Liver (tissue), 3 donors: ENCODE results near the gene PCNX2.

Experiments
- EGR1 ChIP-seq, 2 donors: IDR thresholded peaks; 2 replicates each; pipeline ENCODE4 v1.6.1; 2016 to 2018; ENCODE audit warnings: antibody characterized with exemption in 2 of 2, low read depth in 2 of 2
- TF ChIP-seq, protein P1 (sequence below): IDR thresholded peaks from 2 replicates; pipeline ENCODE4 v1.6.1; 2016; ENCODE audit warnings: antibody characterized with exemption
- TF ChIP-seq, protein P2 (sequence below): fragments of 150-350 bp; IDR thresholded peaks from 2 replicates; pipeline ENCODE4 v1.5.1; 2017; ENCODE audit warnings: improper control_type of control experiment, low read depth, low read length; ENCODE audit not compliant: missing input control
- TF ChIP-seq, protein P3 (sequence below): IDR thresholded peaks from 2 replicates; pipeline ENCODE4 v1.6.1; 2016; ENCODE audit warnings: antibody characterized with exemption, mild to moderate bottlenecking
- TF ChIP-seq, protein P4 (sequence below): IDR thresholded peaks from 2 replicates; pipeline ENCODE4 v1.6.1; 2016; ENCODE audit warnings: antibody characterized with exemption
- donor health status: healthy.
- donor health status: healthy.

DNA sequence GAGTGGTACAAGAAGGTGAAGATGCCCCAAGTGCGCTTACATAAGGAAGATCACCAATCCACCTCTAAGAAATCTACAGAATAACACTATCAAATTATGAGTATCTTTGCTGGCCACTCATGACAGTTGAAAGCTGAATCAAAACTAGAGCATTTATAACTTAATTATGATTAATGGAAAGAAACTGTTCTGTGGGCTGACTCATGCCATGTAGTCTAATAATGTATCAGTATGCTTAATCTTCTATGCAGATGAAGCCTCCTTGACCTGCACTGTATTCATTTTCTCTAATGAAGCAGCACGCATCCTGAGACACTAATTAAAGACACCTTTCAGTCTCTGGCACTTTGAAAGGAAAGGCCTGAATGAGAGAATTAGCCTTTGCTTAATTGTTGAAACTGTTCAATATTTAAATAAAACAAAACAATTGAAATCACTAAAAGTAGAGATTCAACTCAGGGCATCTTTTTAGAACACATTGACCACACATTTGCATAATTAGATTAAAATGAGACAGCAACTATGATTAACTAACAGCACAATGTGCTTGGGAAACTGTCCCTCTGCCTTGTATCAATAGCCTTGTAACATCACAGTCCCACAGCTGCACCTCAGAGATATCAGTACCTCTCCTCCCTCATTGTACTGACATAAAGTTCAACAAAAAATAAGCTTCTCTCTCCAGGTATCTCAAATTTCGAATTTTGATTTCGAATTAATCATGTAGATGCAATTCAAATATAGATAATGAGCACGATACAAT lies 239.5 kb downstream of the PCNX2 start:
- TF ChIP-seq, protein P1, sequence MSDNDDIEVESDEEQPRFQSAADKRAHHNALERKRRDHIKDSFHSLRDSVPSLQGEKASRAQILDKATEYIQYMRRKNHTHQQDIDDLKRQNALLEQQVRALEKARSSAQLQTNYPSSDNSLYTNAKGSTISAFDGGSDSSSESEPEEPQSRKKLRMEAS: no peak
- TF ChIP-seq, protein P2, sequence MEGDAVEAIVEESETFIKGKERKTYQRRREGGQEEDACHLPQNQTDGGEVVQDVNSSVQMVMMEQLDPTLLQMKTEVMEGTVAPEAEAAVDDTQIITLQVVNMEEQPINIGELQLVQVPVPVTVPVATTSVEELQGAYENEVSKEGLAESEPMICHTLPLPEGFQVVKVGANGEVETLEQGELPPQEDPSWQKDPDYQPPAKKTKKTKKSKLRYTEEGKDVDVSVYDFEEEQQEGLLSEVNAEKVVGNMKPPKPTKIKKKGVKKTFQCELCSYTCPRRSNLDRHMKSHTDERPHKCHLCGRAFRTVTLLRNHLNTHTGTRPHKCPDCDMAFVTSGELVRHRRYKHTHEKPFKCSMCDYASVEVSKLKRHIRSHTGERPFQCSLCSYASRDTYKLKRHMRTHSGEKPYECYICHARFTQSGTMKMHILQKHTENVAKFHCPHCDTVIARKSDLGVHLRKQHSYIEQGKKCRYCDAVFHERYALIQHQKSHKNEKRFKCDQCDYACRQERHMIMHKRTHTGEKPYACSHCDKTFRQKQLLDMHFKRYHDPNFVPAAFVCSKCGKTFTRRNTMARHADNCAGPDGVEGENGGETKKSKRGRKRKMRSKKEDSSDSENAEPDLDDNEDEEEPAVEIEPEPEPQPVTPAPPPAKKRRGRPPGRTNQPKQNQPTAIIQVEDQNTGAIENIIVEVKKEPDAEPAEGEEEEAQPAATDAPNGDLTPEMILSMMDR: no peak
- TF ChIP-seq EGR1 (IDR thresholded peaks at IDR 0.05; ENCODE audit: low read depth in 2 of 2): no peak
- TF ChIP-seq, protein P3, sequence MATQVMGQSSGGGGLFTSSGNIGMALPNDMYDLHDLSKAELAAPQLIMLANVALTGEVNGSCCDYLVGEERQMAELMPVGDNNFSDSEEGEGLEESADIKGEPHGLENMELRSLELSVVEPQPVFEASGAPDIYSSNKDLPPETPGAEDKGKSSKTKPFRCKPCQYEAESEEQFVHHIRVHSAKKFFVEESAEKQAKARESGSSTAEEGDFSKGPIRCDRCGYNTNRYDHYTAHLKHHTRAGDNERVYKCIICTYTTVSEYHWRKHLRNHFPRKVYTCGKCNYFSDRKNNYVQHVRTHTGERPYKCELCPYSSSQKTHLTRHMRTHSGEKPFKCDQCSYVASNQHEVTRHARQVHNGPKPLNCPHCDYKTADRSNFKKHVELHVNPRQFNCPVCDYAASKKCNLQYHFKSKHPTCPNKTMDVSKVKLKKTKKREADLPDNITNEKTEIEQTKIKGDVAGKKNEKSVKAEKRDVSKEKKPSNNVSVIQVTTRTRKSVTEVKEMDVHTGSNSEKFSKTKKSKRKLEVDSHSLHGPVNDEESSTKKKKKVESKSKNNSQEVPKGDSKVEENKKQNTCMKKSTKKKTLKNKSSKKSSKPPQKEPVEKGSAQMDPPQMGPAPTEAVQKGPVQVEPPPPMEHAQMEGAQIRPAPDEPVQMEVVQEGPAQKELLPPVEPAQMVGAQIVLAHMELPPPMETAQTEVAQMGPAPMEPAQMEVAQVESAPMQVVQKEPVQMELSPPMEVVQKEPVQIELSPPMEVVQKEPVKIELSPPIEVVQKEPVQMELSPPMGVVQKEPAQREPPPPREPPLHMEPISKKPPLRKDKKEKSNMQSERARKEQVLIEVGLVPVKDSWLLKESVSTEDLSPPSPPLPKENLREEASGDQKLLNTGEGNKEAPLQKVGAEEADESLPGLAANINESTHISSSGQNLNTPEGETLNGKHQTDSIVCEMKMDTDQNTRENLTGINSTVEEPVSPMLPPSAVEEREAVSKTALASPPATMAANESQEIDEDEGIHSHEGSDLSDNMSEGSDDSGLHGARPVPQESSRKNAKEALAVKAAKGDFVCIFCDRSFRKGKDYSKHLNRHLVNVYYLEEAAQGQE: no peak
- TF ChIP-seq, protein P4, sequence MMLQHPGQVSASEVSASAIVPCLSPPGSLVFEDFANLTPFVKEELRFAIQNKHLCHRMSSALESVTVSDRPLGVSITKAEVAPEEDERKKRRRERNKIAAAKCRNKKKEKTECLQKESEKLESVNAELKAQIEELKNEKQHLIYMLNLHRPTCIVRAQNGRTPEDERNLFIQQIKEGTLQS: no peak
